Mesothelial cell of epicardium (in vitro differentiated cells): ENCODE measurements around the gene GPRIN1. TPM values are rescaled to one million over a fixed set of nuclear protein-coding genes. Genes with fewer than 3 reads are reported as not detected.

Source experiments
- DNase-seq, 2 experiments: peaks; one replicate each; pipeline ENCODE4 v3.0.0; 2021; ENCODE audit warnings: low spot score in 2 of 2; ENCODE audit not compliant: unreplicated experiment in 2 of 2
- H3K27ac Mint-ChIP-seq: 2 replicates; pipeline ENCODE4 v1.8.0; 2021; ENCODE audit warnings: mixed read lengths
- H3K27me3 Mint-ChIP-seq: 2 replicates; pipeline ENCODE4 v1.8.0; 2021; ENCODE audit warnings: low read depth, mixed read lengths
- H3K36me3 Mint-ChIP-seq: 2 replicates; pipeline ENCODE4 v1.8.0; 2021; ENCODE audit warnings: mixed read lengths
- H3K4me1 Mint-ChIP-seq: 2 replicates; pipeline ENCODE4 v1.8.0; 2021; ENCODE audit warnings: mixed read lengths
- H3K4me3 Mint-ChIP-seq: 2 replicates; pipeline ENCODE4 v1.8.0; 2021; ENCODE audit warnings: mild to moderate bottlenecking, moderate library complexity, mixed read lengths
- H3K9me3 Mint-ChIP-seq: 2 replicates; pipeline ENCODE4 v1.8.0; 2021; ENCODE audit warnings: mixed read lengths
- CTCF ChIP-seq: fragments of 200-600 bp; sonication (generic); IDR thresholded peaks from one replicate; pipeline ENCODE4 v1.5.0; 2021; ENCODE audit warnings: antibody characterized with exemption; ENCODE audit not compliant: unreplicated experiment
- total RNA-seq: library from RNA; stranded (reverse); gene quantifications from 3 replicates; pipeline ENCODE4 v1.2.1, GENCODE V29; 2021

The GPRIN1 gene
- total RNA-seq, 1 donor from 2014 or later: 1.3 TPM

DNA sequence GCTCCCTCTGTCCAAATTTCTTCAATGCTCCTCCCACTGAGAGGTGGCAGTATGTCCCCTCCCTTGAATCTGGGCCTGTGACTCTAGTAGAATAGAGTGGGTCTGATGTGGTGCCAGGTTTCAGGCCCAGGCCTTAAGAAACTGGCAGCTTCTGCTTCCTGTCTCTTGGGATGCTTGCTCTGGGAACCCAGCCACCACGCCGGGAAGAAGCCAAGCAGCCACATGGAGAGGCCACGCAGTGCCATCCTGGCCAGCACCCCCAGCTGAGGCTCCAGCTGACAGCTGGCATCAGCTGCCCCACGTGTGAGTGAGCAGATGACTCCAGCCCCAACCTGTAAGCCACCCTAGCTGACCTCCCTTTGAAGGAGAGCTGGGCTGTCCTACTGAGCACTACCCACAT lies 30.0 kb upstream of the GPRIN1 start:
- Mint-ChIP-seq H3K9me3 (no peaks in the 10 kb centered on the region), H3K27me3 (peaks cover 43% of the 10 kb centered on the region), H3K36me3 (no peaks in the 10 kb centered on the region), H3K4me1 (no peaks in the 10 kb centered on the region), H3K4me3 (no peak overlapping the region), H3K27ac (no peak overlapping the region)
- no peak for TF ChIP-seq CTCF
- no peak for DNase-seq

- Mint-ChIP-seq H3K36me3 (no peaks in the 10 kb centered on the region), H3K4me1 (no peaks in the 10 kb centered on the region), H3K27me3 (peaks cover 47% of the 10 kb centered on the region), H3K4me3 (no peak overlapping the region), H3K9me3 (no peaks in the 10 kb centered on the region), H3K27ac (no peak overlapping the region)
- no peak for DNase-seq
- TF ChIP-seq CTCF: no peak
Observed at GRCh38 chr5:176639208-176639607, 29.3 kb upstream of the GPRIN1 start.

DNA sequence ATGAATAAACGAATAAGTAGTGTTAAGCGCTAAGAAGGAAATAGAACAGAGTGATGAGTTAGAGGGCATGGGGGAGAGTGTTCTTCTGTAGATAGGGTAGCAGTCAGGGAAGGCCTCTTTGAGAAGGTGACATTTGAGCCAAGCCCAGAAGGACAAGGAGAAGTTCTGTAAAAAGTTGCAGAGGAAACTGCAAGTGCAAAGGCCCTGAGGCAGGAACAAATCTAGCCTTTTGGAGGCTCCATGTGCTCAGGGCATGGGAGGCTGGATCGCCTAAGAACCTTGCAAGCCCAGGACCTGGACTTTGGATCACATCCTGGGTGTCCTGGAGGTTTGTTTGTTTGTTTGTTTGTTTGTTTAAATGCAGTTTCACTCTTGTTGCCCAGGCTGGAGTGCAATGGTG lies 28.5 kb upstream of the GPRIN1 start:
- Mint-ChIP-seq H3K27ac (no peak overlapping the region), H3K36me3 (no peaks in the 10 kb centered on the region), H3K4me3 (no peak overlapping the region), H3K27me3 (peaks cover 55% of the 10 kb centered on the region), H3K4me1 (no peaks in the 10 kb centered on the region), H3K9me3 (no peaks in the 10 kb centered on the region)
- TF ChIP-seq CTCF: no peak
- no peak for DNase-seq

DNA sequence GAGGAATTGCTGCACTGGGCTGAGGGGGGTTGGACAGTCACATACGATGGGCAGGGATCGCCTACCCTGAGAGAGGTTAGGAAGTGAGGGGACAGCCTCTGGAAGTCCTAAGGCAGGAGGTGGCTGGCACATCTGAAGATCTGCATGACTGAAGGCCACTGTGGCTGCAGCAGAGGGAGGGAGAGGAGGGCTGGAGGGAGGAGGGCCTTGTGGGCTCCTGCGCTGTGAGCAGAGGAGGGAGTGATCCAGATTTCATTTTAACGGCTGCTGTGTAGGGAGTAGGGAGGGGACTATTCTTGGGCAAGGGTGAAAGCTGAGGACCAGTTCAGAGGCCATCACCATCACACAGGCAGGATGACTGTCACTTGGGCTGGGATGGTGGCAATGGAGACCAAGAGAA lies 27.6 kb upstream of the GPRIN1 start:
- Mint-ChIP-seq H3K4me1 (no peaks in the 10 kb centered on the region), H3K27me3 (peaks cover 63% of the 10 kb centered on the region)

GRCh38 chr5:176636426-176636825 lies 26.5 kb upstream of the GPRIN1 start:
- TF ChIP-seq CTCF: no peak
- no peak for DNase-seq
- Mint-ChIP-seq H3K27ac (no peak overlapping the region), H3K4me1 (no peaks in the 10 kb centered on the region), H3K4me3 (no peak overlapping the region), H3K27me3 (peaks cover 73% of the 10 kb centered on the region), H3K36me3 (no peaks in the 10 kb centered on the region), H3K9me3 (no peaks in the 10 kb centered on the region)

More for the DNA sequence above, 27.6 kb upstream of the GPRIN1 start:
- Mint-ChIP-seq H3K9me3 (no peaks in the 10 kb centered on the region), H3K36me3 (no peaks in the 10 kb centered on the region), H3K4me3 (no peak overlapping the region), H3K27ac (no peak overlapping the region)
- DNase-seq: no peak
- TF ChIP-seq CTCF: no peak

DNA sequence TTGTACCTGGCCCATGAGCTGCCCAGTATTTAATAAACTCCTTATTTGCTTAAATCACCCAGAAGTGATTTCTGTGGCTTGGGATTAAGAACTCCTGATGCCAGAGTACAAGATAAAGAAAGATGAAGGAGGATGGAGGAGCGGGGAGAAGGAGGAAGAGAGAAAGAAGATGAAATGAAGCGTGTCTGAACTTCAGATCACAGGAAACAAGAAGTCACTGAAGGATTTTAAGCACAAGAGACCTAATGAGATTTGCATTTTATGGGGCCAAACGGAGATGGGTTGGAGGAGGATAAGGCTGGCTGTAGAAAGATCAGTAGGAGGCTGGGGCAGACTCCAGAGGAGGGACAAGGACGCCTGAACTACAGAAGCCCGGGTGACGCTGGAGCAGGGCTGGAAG lies 23.6 kb upstream of the GPRIN1 start:
- Mint-ChIP-seq H3K27ac (no peak overlapping the region), H3K27me3 (peaks cover 90% of the 10 kb centered on the region), H3K4me1 (peaks cover 4% of the 10 kb centered on the region), H3K9me3 (no peaks in the 10 kb centered on the region), H3K4me3 (no peak overlapping the region), H3K36me3 (no peaks in the 10 kb centered on the region)
- no peak for DNase-seq
- TF ChIP-seq CTCF: no peak
